Calu3 (cell line): ENCODE measurements around the gene TMEM14A. TPM values are rescaled to one million over a fixed set of nuclear protein-coding genes. Genes with fewer than 3 reads are reported as not detected.

Experiments
- BruUV-seq: library from RNA; stranded (reverse); fragments of 400-500 nt; replicated peaks from 2 replicates; lab custom pipeline; 2021; lab: Mats Ljungman, UMichigan
- CTCF ChIA-PET: fragments of 300-600 bp; sonication (Branson Sonifier 250); formaldehyde crosslinking; loops from one replicate; lab custom pipeline; 2022; ENCODE audit warnings: antibody characterized with exemption; lab: Charles Lee
- DNase-seq: peaks from one replicate; pipeline ENCODE4 v3.0.0; 2022
- H3K27ac Mint-ChIP-seq: one replicate; pipeline ENCODE4 v1.8.0; 2022; ENCODE audit warnings: mixed read lengths; ENCODE audit not compliant: unreplicated experiment
- H3K27me3 Mint-ChIP-seq: one replicate; pipeline ENCODE4 v1.8.0; 2022; ENCODE audit warnings: mixed read lengths; ENCODE audit not compliant: unreplicated experiment
- H3K36me3 Mint-ChIP-seq: one replicate; pipeline ENCODE4 v1.8.0; 2022; ENCODE audit warnings: mild to moderate bottlenecking, moderate library complexity, mixed read lengths; ENCODE audit not compliant: insufficient read depth, unreplicated experiment
- H3K4me1 Mint-ChIP-seq: one replicate; pipeline ENCODE4 v1.8.0; 2022; ENCODE audit warnings: mild to moderate bottlenecking, low read depth, mixed read lengths; ENCODE audit not compliant: unreplicated experiment
- H3K4me3 Mint-ChIP-seq: one replicate; pipeline ENCODE4 v1.8.0; 2022; ENCODE audit warnings: mild to moderate bottlenecking, low read depth, moderate library complexity, mixed read lengths; ENCODE audit not compliant: unreplicated experiment
- H3K9me3 Mint-ChIP-seq: one replicate; pipeline ENCODE4 v1.8.0; 2022; ENCODE audit warnings: low read depth, mixed read lengths; ENCODE audit not compliant: unreplicated experiment
- CTCF ChIP-seq: fragments of 200-600 bp; IDR thresholded peaks from one replicate; pipeline ENCODE4 v1.8.0; 2022; ENCODE audit warnings: antibody characterized with exemption; ENCODE audit not compliant: unreplicated experiment
- intact Hi-C: fragments of 100-400 bp; cut with micrococcal nuclease; formaldehyde crosslinking; loops from one replicate; pipeline ENCODE4 v1.10.0; 2022; ENCODE audit not compliant: unreplicated experiment
- total RNA-seq: library from RNA; stranded (reverse); gene quantifications from 2 replicates; pipeline ENCODE4 v1.2.3, GENCODE V29; 2022

The TMEM14A gene
- total RNA-seq, 1 experiment from 2014 or later, result 34.6 TPM

DNA sequence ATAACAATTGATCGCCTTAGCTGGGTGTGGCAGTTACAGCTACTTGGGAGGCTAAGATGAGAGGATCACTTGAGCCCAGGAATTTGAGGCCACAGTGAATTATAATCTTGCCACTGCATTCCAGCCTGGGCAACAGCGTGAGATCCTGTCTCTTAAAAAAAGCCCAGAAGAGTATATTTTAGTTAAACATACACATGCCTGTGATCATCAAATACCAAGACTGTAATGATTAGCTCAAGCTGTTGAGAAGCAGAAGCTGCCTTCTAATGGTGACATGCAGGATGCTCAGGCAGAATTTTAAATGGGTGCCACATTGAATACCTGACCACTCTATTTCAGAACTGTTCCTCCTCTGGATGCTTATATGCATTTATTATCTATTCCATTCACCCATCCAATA lies 8.9 kb upstream of the TMEM14A start:
- CTCF ChIA-PET, result interaction anchor here (0.6 to 1.4 kb wide), 3 partner anchors 10 to 254 kb away, joined by 3 to 10 read pairs (median 4); no protein-coding TSS in a partner anchor
- intact Hi-C loops, result loop anchor here (5.0 to 10.0 kb wide), 2 partner anchors 147 to 375 kb away; no protein-coding TSS in a partner anchor
- no TSS peak for BruUV-seq
- no peaks in the 10 kb centered on the region for H3K36me3 Mint-ChIP-seq
- no peaks in the 10 kb centered on the region for H3K9me3 Mint-ChIP-seq
- H3K4me3 Mint-ChIP-seq, result no peak overlapping the region
- H3K27ac Mint-ChIP-seq, result no peak overlapping the region
- H3K27me3 Mint-ChIP-seq, result peaks cover 10% of the 10 kb centered on the region
- DNase-seq, result no peak
- no peak for TF ChIP-seq CTCF
- H3K4me1 Mint-ChIP-seq, result no peaks in the 10 kb centered on the region

GRCh38 chr6:52663120-52663935 lies 7.6 kb upstream of the TMEM14A start:
- TF ChIP-seq CTCF, result peak; percentile 69
- Mint-ChIP-seq H3K4me1 (no peaks in the 10 kb centered on the region), H3K9me3 (no peaks in the 10 kb centered on the region), H3K36me3 (no peaks in the 10 kb centered on the region), H3K4me3 (no peak overlapping the region), H3K27me3 (peaks cover 2% of the 10 kb centered on the region), H3K27ac (no peak overlapping the region)
- intact Hi-C loops, result loop anchor here (1.0 to 10.0 kb wide), 5 partner anchors 65 to 376 kb away; no protein-coding TSS in a partner anchor
- BruUV-seq, result no TSS peak
- DNase-seq, result peak; percentile 53
- CTCF ChIA-PET, result interaction anchor here (0.6 to 1.4 kb wide), 3 partner anchors 57 to 451 kb away, joined by 3 to 10 read pairs (median 6); no protein-coding TSS in a partner anchor

DNA sequence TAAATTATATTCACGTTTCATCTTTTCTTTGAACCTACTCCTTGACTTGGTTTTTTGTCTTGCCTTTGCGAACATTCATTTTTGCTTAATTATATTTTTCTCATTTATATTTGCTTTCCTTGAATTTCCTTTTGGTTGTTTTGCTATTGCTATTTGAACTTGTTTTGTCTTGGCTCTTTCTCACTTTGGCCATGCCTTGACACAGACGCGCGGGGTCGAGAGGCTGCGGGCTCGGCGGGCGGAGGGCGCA lies 7.1 kb upstream of the TMEM14A start:
- Mint-ChIP-seq H3K36me3 (no peaks in the 10 kb centered on the region), H3K4me1 (no peaks in the 10 kb centered on the region), H3K4me3 (no peak overlapping the region), H3K27me3 (no peaks in the 10 kb centered on the region), H3K9me3 (no peaks in the 10 kb centered on the region), H3K27ac (no peak overlapping the region)
- intact Hi-C loops, result loop anchor here (1.0 to 10.0 kb wide), 5 partner anchors 66 to 377 kb away; no protein-coding TSS in a partner anchor
- BruUV-seq, result no TSS peak
- no peak for TF ChIP-seq CTCF
- DNase-seq, result no peak
- CTCF ChIA-PET, result interaction anchor here (0.6 kb wide), 2 partner anchors 58 to 451 kb away, joined by 3 to 6 read pairs; no protein-coding TSS in a partner anchor

- no peaks in the 10 kb centered on the region for H3K36me3 Mint-ChIP-seq
- no peaks in the 10 kb centered on the region for H3K9me3 Mint-ChIP-seq
- CTCF ChIA-PET, result no interaction called here
- intact Hi-C loops, result loop anchor here (5.0 to 10.0 kb wide), 2 partner anchors 150 to 377 kb away; no protein-coding TSS in a partner anchor
- H3K4me3 Mint-ChIP-seq, result no peak overlapping the region
- H3K27ac Mint-ChIP-seq, result no peak overlapping the region
- peak; percentile 88 for DNase-seq
- no peak for TF ChIP-seq CTCF
- no peaks in the 10 kb centered on the region for H3K27me3 Mint-ChIP-seq
- H3K4me1 Mint-ChIP-seq, result no peaks in the 10 kb centered on the region
- TSS peak; percentile 63 for BruUV-seq
Measured at GRCh38 chr6:52664186-52664990, 6.5 kb upstream of the TMEM14A start.
